ENCODE data around the gene CARHSP1.

DNA sequence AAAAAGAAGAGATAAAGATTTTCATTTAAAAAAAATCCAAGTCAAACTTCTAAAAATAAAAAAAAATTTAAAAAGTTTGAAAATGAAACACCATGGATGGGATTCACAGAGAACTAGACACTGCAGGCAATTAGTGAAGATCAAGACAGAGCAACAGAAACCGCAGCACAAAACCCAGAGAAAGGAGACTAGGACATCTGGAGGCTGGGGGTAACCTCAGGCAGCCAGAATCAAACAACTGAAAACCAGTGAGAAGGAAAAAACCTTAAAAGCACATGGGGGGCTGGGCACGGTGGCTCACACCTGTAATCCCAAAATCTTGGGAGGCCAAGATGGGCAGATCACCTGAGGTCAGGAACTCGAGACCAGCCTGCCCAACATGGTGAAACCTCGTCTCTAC is 44.0 kb upstream of the CARHSP1 start:
- TF ChIP-seq, protein P1, sequence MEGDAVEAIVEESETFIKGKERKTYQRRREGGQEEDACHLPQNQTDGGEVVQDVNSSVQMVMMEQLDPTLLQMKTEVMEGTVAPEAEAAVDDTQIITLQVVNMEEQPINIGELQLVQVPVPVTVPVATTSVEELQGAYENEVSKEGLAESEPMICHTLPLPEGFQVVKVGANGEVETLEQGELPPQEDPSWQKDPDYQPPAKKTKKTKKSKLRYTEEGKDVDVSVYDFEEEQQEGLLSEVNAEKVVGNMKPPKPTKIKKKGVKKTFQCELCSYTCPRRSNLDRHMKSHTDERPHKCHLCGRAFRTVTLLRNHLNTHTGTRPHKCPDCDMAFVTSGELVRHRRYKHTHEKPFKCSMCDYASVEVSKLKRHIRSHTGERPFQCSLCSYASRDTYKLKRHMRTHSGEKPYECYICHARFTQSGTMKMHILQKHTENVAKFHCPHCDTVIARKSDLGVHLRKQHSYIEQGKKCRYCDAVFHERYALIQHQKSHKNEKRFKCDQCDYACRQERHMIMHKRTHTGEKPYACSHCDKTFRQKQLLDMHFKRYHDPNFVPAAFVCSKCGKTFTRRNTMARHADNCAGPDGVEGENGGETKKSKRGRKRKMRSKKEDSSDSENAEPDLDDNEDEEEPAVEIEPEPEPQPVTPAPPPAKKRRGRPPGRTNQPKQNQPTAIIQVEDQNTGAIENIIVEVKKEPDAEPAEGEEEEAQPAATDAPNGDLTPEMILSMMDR (IDR thresholded peaks at IDR 0.05; ENCODE audit: poor library complexity), result no peak
- TF ChIP-seq EZH2 (IDR thresholded peaks at IDR 0.05; ENCODE audit: borderline replicate concordance) (no peak), EZH2phosphoT487 (IDR thresholded peaks at IDR 0.05; ENCODE audit: low read depth, severe bottlenecking, unreplicated experiment) (no peak)
